ENCODE data around the gene KLRF1.

Gene KLRF1

DNA sequence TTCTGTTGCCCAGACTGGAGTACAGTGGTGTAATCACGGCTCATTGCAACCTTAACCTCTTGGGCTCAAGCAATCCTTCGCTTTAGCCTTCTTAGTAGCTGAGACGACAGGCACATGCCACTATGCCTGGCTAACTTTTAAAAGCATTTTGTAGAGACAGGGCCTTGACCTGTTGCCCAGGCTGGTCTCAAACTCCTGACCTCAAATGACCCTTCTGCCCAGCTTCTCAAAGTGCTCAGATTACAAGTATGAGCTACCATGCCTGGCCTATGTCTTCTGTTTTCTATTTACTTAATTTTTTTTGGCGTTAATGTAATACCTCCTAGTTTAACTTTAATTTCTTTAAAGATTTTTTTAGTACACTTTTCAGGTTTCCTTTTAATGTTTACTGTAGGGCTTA is 20.6 kb upstream of the KLRF1 start:
- in situ Hi-C loops (cut with HindIII; ENCODE audit: low sequenced_read_pairs): no loop called here
- TF ChIP-seq, protein P1, sequence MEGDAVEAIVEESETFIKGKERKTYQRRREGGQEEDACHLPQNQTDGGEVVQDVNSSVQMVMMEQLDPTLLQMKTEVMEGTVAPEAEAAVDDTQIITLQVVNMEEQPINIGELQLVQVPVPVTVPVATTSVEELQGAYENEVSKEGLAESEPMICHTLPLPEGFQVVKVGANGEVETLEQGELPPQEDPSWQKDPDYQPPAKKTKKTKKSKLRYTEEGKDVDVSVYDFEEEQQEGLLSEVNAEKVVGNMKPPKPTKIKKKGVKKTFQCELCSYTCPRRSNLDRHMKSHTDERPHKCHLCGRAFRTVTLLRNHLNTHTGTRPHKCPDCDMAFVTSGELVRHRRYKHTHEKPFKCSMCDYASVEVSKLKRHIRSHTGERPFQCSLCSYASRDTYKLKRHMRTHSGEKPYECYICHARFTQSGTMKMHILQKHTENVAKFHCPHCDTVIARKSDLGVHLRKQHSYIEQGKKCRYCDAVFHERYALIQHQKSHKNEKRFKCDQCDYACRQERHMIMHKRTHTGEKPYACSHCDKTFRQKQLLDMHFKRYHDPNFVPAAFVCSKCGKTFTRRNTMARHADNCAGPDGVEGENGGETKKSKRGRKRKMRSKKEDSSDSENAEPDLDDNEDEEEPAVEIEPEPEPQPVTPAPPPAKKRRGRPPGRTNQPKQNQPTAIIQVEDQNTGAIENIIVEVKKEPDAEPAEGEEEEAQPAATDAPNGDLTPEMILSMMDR (IDR thresholded peaks at IDR 0.05; ENCODE audit: low read depth, low read length, missing control alignments): no peak
- H3K4me3 ChIP-seq (ENCODE audit: low read depth, low read length): no peak overlapping the region
- no peak for DNase-seq (ENCODE audit: low read depth)

DNA sequence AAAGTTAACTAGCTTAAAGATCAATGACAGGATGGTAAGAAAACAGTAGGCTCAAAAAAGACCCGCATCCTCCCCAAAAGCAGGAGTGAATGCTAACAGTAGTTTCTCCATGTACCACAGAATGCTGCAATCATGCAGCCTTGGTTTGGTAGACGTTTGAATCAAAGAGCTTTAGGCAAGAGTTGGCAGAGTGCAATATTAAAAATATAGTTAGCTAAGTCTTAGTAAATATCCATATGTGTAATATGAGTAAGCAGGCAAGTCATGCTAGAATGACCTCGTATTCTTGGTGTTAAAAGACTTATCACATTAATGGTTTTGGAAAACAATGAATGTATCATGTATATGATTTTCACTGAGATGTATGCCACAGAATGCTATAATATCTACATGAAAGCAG is 18.8 kb upstream of the KLRF1 start:
- TF ChIP-seq, protein P1 (IDR thresholded peaks at IDR 0.05; ENCODE audit: low read depth, low read length, missing control alignments): no peak
- DNase-seq (ENCODE audit: low read depth): no peak
- H3K4me3 ChIP-seq (ENCODE audit: low read depth, low read length): no peak overlapping the region
- in situ Hi-C loops (cut with HindIII; ENCODE audit: low sequenced_read_pairs): no loop called here

DNA sequence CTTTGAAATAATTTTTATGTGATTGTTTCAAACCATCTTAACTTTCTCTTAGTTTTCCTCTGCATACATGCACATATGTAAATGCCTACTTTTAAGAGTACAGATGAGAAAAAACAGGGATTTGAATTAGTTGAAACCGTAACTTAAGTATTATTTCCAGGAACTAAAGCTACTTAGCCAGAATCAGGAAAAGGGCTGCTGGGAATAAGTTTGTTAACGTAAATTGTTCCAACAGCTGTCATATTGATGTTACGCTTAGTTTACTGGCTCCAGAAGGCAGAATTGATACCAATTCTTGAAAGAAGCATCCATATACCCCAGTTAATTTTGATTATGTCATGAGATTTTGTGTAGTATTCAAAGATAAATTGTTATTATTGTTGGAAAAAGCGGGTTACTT is 17.9 kb upstream of the KLRF1 start:
- DNase-seq (ENCODE audit: low read depth): no peak
- no peak overlapping the region for H3K4me3 ChIP-seq (ENCODE audit: low read depth, low read length)
- TF ChIP-seq, protein P1 (IDR thresholded peaks at IDR 0.05; ENCODE audit: low read depth, low read length, missing control alignments): no peak
- in situ Hi-C loops (cut with HindIII; ENCODE audit: low sequenced_read_pairs): no loop called here

DNA sequence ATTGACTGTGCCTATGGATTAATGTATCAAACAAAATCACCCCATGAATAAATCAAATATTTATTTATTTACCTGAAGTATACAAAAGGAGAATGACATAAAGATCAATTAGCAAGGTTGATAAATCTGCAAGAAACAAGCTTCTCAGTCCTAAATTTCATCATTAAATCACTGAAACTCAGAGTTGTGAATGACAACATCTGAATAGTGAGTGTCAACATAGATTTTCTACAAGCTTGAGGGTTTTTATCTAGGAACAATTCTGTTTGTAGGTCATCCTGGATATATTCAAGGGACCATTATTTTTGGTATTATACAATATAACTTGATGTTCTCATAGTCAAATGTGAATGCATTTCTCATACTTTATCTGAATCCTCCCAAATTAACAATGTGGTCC is 17.4 kb upstream of the KLRF1 start:
- H3K4me3 ChIP-seq (ENCODE audit: low read depth, low read length): no peak overlapping the region
- TF ChIP-seq, protein P1 (IDR thresholded peaks at IDR 0.05; ENCODE audit: low read depth, low read length, missing control alignments): no peak
- no peak for DNase-seq (ENCODE audit: low read depth)
- in situ Hi-C loops (cut with HindIII; ENCODE audit: low sequenced_read_pairs): no loop called here

DNA sequence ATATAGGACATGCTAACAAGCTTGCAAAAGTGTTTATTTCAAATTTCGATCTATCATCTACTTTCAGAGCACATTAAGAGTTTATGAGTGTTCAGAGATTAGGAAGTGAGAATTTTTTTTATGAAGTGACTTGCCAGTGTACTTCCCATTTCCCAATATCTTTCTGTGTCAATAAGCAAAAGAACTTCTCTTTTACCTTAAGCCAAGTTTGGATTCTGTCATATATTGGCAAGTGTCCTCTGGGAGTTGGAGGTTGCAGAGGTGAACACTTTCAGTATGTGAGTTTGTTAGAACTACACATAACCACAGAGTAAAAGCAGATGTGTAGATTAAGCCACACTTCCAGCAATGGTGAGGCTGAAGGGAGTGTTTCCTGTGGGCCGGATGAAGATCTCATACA is 16.6 kb upstream of the KLRF1 start:
- in situ Hi-C loops (cut with HindIII; ENCODE audit: low sequenced_read_pairs): no loop called here
- TF ChIP-seq, protein P1 (IDR thresholded peaks at IDR 0.05; ENCODE audit: low read depth, low read length, missing control alignments): no peak
- no peak for DNase-seq (ENCODE audit: low read depth)
- H3K4me3 ChIP-seq (ENCODE audit: low read depth, low read length): no peak overlapping the region

DNA sequence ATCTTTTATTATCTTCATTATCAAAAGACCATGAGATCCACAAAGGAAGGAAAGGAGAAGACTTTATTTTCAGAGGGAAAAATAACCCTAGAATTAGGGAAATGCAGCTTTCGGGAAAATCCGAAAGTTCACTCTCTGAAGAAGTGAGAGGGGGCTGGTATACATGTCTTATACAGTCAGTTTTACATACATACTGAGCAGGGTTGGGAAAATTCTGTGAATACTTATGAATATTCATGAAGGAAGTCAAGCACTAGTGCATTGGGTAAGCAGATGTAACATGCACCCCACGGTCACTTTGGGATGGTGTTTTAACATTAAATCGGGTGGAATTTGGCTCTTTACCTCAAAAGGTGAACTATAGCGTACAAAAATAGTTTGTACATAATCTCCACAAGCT is 15.7 kb upstream of the KLRF1 start:
- in situ Hi-C loops (cut with HindIII; ENCODE audit: low sequenced_read_pairs): no loop called here
- DNase-seq (ENCODE audit: low read depth): no peak
- H3K4me3 ChIP-seq (ENCODE audit: low read depth, low read length): no peak overlapping the region
- TF ChIP-seq, protein P1 (IDR thresholded peaks at IDR 0.05; ENCODE audit: low read depth, low read length, missing control alignments): no peak
